ENCODE measurements around the gene MCC.

The MCC gene

DNA sequence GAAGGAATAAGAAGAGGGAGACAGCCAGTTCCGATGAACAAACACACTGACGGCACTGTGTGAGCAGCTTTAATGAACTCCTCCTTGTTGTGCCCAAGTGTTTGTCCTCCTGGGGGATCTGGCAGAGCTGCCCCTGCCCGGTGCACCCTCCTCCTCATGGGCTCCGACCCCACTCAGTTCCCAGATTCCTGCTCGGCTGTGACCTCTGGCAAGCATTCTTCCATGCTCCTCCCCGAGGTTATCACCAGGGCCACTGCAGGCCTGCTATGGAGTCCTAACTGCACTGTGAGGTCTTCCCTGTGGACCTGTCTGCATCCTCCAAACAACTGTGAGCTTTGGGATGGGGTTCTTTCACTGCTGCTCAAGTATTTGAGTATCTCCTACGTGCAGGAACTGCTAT is 369.5 kb downstream of the MCC start:
- Histone ChIP-seq H3K79me2 (ENCODE audit: control insufficient read depth, insufficient read depth, low read length, poor library complexity) (no peaks in the 10 kb centered on the region), H2AFZ (ENCODE audit: insufficient read depth, low read length, poor library complexity) (no peak overlapping the region), H2BK120ac (ENCODE audit: insufficient read depth, low read length, poor library complexity) (no peak overlapping the region), H3K4me1 (ENCODE audit: control insufficient read depth in 1 of 2, insufficient read depth in 2 of 2, low read length in 2 of 2) (peaks cover 9 to 12% of the 10 kb centered on the region in 2 experiments), H3K4ac (ENCODE audit: low read depth, low read length) (no peak overlapping the region), H3K4me2 (ENCODE audit: low read length) (no peak overlapping the region), H2BK12ac (ENCODE audit: low read length) (no peak overlapping the region), H4K91ac (ENCODE audit: low read depth, low read length) (no peak overlapping the region), H4K8ac (ENCODE audit: low read depth, low read length) (no peak overlapping the region), H3K27me3 (ENCODE audit: insufficient read depth, low read length) (no peaks in the 10 kb centered on the region), H3K36me3 (ENCODE audit: control insufficient read depth in 1 of 2, insufficient read depth in 2 of 2, low read length in 2 of 2) (no peaks in the 10 kb centered on the region), H3K23ac (ENCODE audit: low read length) (no peak overlapping the region), H3K18ac (ENCODE audit: low read length) (no peak overlapping the region), H4K12ac (ENCODE audit: low read depth, low read length) (no peak overlapping the region), H3K14ac (ENCODE audit: low read length) (no peak overlapping the region), H3K9me3 (ENCODE audit: insufficient read depth, low read depth, low read length) (peaks cover 4% of the 10 kb centered on the region), H3K79me1 (ENCODE audit: low read length) (no peaks in the 10 kb centered on the region), H3K4me3 (ENCODE audit: low read depth, low read length) (no peak overlapping the region), H3K27ac (ENCODE audit: low read depth, low read length) (no peak overlapping the region), H2AK5ac (ENCODE audit: low read length) (no peak overlapping the region), H3K9ac (ENCODE audit: low read length) (no peak overlapping the region), H2BK5ac (ENCODE audit: low read depth, low read length, poor library complexity) (no peak overlapping the region)
- DNase-seq: no peak
- no CpG with 5 or more reads among the region's 7 CpGs for WGBS (ENCODE audit: extremely low coverage, insufficient coverage, insufficient read length)

DNA sequence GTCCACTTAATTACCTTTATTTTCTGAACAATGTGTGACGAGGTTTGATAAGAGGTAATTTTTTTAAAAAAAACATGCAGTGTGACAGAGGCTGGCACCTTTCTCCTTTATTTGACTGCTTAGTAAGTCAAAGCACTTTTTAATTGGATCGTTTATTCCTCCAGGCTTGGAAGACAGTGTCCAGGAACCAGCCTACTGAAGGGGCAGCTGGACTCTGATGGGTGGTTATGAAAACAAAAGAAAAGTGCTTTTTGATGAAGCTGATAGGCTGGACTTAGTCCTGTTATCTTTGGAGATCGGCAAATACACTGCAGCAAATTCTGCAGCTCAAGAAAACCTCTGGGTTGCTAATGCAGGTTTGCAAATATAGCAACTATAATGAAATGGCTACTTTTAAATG is 370.0 kb downstream of the MCC start:
- Histone ChIP-seq H3K79me2 (ENCODE audit: control insufficient read depth, insufficient read depth, low read length, poor library complexity) (no peaks in the 10 kb centered on the region), H2BK5ac (ENCODE audit: low read depth, low read length, poor library complexity) (no peak overlapping the region), H3K36me3 (ENCODE audit: control insufficient read depth in 1 of 2, insufficient read depth in 2 of 2, low read length in 2 of 2) (no peaks in the 10 kb centered on the region), H3K9me3 (ENCODE audit: insufficient read depth, low read depth, low read length) (peaks cover 4% of the 10 kb centered on the region), H3K27ac (ENCODE audit: low read depth, low read length) (no peak overlapping the region), H3K4ac (ENCODE audit: low read depth, low read length) (no peak overlapping the region), H3K4me3 (ENCODE audit: low read depth, low read length) (no peak overlapping the region), H2AK5ac (ENCODE audit: low read length) (no peak overlapping the region), H3K79me1 (ENCODE audit: low read length) (no peaks in the 10 kb centered on the region), H3K27me3 (ENCODE audit: insufficient read depth, low read length) (no peaks in the 10 kb centered on the region), H3K9ac (ENCODE audit: low read length) (no peak overlapping the region), H3K14ac (ENCODE audit: low read length) (no peak overlapping the region), H3K23ac (ENCODE audit: low read length) (no peak overlapping the region), H4K91ac (ENCODE audit: low read depth, low read length) (no peak overlapping the region), H3K18ac (ENCODE audit: low read length) (no peak overlapping the region), H2AFZ (ENCODE audit: insufficient read depth, low read length, poor library complexity) (no peak overlapping the region), H3K4me1 (ENCODE audit: control insufficient read depth in 1 of 2, insufficient read depth in 2 of 2, low read length in 2 of 2) (peaks cover 9 to 12% of the 10 kb centered on the region in 2 experiments), H4K12ac (ENCODE audit: low read depth, low read length) (no peak overlapping the region), H3K4me2 (ENCODE audit: low read length) (no peak overlapping the region), H4K8ac (ENCODE audit: low read depth, low read length) (no peak overlapping the region), H2BK120ac (ENCODE audit: insufficient read depth, low read length, poor library complexity) (no peak overlapping the region), H2BK12ac (ENCODE audit: low read length) (no peak overlapping the region)
- no CpG with 5 or more reads among the region's 3 CpGs for WGBS (ENCODE audit: extremely low coverage, insufficient coverage, insufficient read length)
- no peak for DNase-seq

DNA sequence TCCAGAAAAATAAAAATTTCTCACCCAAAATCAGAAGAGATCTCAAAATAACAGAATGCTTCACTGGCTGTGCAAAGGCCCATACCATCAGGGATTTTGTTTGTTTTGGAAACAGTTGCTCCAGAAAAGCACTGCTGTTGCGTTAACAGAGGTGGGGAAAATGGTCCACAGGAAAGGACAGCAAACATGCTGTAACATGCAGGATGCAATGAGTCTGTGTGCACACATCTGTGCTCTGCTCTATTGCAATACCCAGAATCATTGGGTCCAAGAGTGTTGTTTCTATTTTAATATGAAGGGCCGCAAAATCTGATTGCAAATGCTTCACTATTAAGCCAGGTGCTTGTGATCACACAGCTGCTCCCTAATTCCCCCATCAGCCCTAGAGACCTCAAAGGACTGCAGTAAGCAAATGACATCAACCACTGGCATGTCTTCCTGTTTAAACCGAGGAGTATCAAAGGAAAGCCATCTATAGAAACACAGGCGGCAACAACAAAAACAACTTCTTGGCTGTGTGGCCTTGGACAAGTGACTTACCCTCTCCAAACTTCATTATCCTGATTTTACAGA is 370.6 kb downstream of the MCC start:
- no peak overlapping the region for H3K4ac ChIP-seq (ENCODE audit: low read depth, low read length)
- no peak overlapping the region for H4K8ac ChIP-seq (ENCODE audit: low read depth, low read length)
- H3K23ac ChIP-seq (ENCODE audit: low read length): no peak overlapping the region
- no peak for DNase-seq
- H2BK120ac ChIP-seq (ENCODE audit: insufficient read depth, low read length, poor library complexity): no peak overlapping the region
- H3K79me2 ChIP-seq (ENCODE audit: control insufficient read depth, insufficient read depth, low read length, poor library complexity): no peaks in the 10 kb centered on the region
- peaks cover 9 to 12% of the 10 kb centered on the region in 2 experiments for H3K4me1 ChIP-seq (ENCODE audit: control insufficient read depth in 1 of 2, insufficient read depth in 2 of 2, low read length in 2 of 2)
- H3K4me2 ChIP-seq (ENCODE audit: low read length): no peak overlapping the region
- no peak overlapping the region for H3K14ac ChIP-seq (ENCODE audit: low read length)
- no peak overlapping the region for H4K91ac ChIP-seq (ENCODE audit: low read depth, low read length)
- WGBS (ENCODE audit: extremely low coverage, insufficient coverage, insufficient read length): no CpG with 5 or more reads among the region's 4 CpGs
- H2BK5ac ChIP-seq (ENCODE audit: low read depth, low read length, poor library complexity): no peak overlapping the region
- H3K27ac ChIP-seq (ENCODE audit: low read depth, low read length): no peak overlapping the region
- H3K27me3 ChIP-seq (ENCODE audit: insufficient read depth, low read length): no peaks in the 10 kb centered on the region
- H2AK5ac ChIP-seq (ENCODE audit: low read length): no peak overlapping the region
- H2BK12ac ChIP-seq (ENCODE audit: low read length): no peak overlapping the region
- H3K4me3 ChIP-seq (ENCODE audit: low read depth, low read length): no peak overlapping the region
- H3K9ac ChIP-seq (ENCODE audit: low read length): no peak overlapping the region
- no peak overlapping the region for H2AFZ ChIP-seq (ENCODE audit: insufficient read depth, low read length, poor library complexity)
- no peaks in the 10 kb centered on the region for H3K36me3 ChIP-seq (ENCODE audit: control insufficient read depth in 1 of 2, insufficient read depth in 2 of 2, low read length in 2 of 2)
- no peaks in the 10 kb centered on the region for H3K79me1 ChIP-seq (ENCODE audit: low read length)
- H3K18ac ChIP-seq (ENCODE audit: low read length): no peak overlapping the region
- H3K9me3 ChIP-seq (ENCODE audit: insufficient read depth, low read depth, low read length): peaks cover 4% of the 10 kb centered on the region
- no peak overlapping the region for H4K12ac ChIP-seq (ENCODE audit: low read depth, low read length)

DNA sequence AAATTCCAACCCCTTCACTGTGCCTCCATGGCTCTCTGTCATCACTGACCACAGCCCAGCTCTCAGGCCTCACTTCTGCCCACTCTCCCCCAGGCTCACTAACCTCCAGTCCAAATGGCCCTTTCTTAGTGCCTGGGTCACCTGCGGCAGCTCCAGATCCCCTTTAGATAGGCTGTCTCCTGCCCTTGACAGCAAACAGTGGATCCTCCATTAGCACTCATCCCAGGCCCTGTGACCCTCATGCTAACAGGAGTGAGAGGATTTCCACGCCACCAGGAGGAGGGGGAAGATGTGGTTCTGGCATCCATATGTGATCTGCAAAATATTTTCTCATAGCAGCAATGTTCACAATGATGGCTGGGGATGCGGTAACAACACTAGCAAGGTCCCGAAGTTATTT is 372.3 kb downstream of the MCC start:
- Histone ChIP-seq H3K4me2 (ENCODE audit: low read length) (no peak overlapping the region), H3K9me3 (ENCODE audit: insufficient read depth, low read depth, low read length) (peaks cover 4% of the 10 kb centered on the region), H3K4me3 (ENCODE audit: low read depth, low read length) (no peak overlapping the region), H3K18ac (ENCODE audit: low read length) (no peak overlapping the region), H3K79me1 (ENCODE audit: low read length) (no peaks in the 10 kb centered on the region), H3K4me1 (ENCODE audit: control insufficient read depth in 1 of 2, insufficient read depth in 2 of 2, low read length in 2 of 2) (peaks cover 9 to 12% of the 10 kb centered on the region in 2 experiments), H3K79me2 (ENCODE audit: control insufficient read depth, insufficient read depth, low read length, poor library complexity) (no peaks in the 10 kb centered on the region), H3K14ac (ENCODE audit: low read length) (no peak overlapping the region), H2BK12ac (ENCODE audit: low read length) (no peak overlapping the region), H3K4ac (ENCODE audit: low read depth, low read length) (no peak overlapping the region), H4K91ac (ENCODE audit: low read depth, low read length) (no peak overlapping the region), H3K27me3 (ENCODE audit: insufficient read depth, low read length) (no peaks in the 10 kb centered on the region), H3K36me3 (ENCODE audit: control insufficient read depth in 1 of 2, insufficient read depth in 2 of 2, low read length in 2 of 2) (no peaks in the 10 kb centered on the region), H3K23ac (ENCODE audit: low read length) (no peak overlapping the region), H3K9ac (ENCODE audit: low read length) (no peak overlapping the region), H2BK5ac (ENCODE audit: low read depth, low read length, poor library complexity) (no peak overlapping the region), H4K8ac (ENCODE audit: low read depth, low read length) (no peak overlapping the region), H4K12ac (ENCODE audit: low read depth, low read length) (no peak overlapping the region), H2AK5ac (ENCODE audit: low read length) (no peak overlapping the region), H2BK120ac (ENCODE audit: insufficient read depth, low read length, poor library complexity) (no peak overlapping the region), H2AFZ (ENCODE audit: insufficient read depth, low read length, poor library complexity) (no peak overlapping the region), H3K27ac (ENCODE audit: low read depth, low read length) (no peak overlapping the region)
- WGBS (ENCODE audit: extremely low coverage, insufficient coverage, insufficient read length): no CpG with 5 or more reads among the region's 4 CpGs
- DNase-seq: no peak
